Measurements from ENCODE around the gene RANBP1.

Gene RANBP1

GRCh38 chr22:20109411-20110358 is 6.2 kb upstream of the RANBP1 start:
- DNase-seq, result no peak

GRCh38 chr22:20110359-20110985 is 5.4 kb upstream of the RANBP1 start:
- no peak for DNase-seq

- DNase-seq, result peak; percentile 22
These were observed 4.7 kb upstream of the RANBP1 start for GRCh38 chr22:20111045-20111688.

GRCh38 chr22:20111689-20112622 is 3.9 kb upstream of the RANBP1 start:
- no peak for DNase-seq

GRCh38 chr22:20112623-20113511 is 3.0 kb upstream of the RANBP1 start:
- no peak for DNase-seq

- DNase-seq, result no peak
These were observed 2.2 kb upstream of the RANBP1 start for GRCh38 chr22:20113551-20114310.

- no peak for DNase-seq
These were observed 1.1 kb upstream of the RANBP1 start for GRCh38 chr22:20114506-20115475.

- no peak for DNase-seq
These were observed 559 bp downstream of the RANBP1 start for GRCh38 chr22:20116376-20116950.

GRCh38 chr22:20116951-20117632 is 1.2 kb downstream of the RANBP1 start, which contains the start of gene TRMT2A:
Gene TRMT2A (minus strand): TSS chr22:20117226. CDS start chr22:20116906, 320 bp downstream.
- peak; percentile 97 for DNase-seq

- peak; percentile 81 for DNase-seq
These were observed 1.9 kb downstream of the RANBP1 start for GRCh38 chr22:20117633-20118299.

- DNase-seq, result no peak
These were observed 2.6 kb downstream of the RANBP1 start for GRCh38 chr22:20118300-20119020.

- no peak for DNase-seq
These were observed 6.0 kb downstream of the RANBP1 start for GRCh38 chr22:20121856-20122415.

- no peak for DNase-seq
These were observed 7.6 kb downstream of the RANBP1 start for GRCh38 chr22:20123366-20124082.

- DNase-seq, result no peak
These were observed 8.3 kb downstream of the RANBP1 start for GRCh38 chr22:20124083-20124787.
